ENCODE measurements around the gene CATSPER2.

DNA sequence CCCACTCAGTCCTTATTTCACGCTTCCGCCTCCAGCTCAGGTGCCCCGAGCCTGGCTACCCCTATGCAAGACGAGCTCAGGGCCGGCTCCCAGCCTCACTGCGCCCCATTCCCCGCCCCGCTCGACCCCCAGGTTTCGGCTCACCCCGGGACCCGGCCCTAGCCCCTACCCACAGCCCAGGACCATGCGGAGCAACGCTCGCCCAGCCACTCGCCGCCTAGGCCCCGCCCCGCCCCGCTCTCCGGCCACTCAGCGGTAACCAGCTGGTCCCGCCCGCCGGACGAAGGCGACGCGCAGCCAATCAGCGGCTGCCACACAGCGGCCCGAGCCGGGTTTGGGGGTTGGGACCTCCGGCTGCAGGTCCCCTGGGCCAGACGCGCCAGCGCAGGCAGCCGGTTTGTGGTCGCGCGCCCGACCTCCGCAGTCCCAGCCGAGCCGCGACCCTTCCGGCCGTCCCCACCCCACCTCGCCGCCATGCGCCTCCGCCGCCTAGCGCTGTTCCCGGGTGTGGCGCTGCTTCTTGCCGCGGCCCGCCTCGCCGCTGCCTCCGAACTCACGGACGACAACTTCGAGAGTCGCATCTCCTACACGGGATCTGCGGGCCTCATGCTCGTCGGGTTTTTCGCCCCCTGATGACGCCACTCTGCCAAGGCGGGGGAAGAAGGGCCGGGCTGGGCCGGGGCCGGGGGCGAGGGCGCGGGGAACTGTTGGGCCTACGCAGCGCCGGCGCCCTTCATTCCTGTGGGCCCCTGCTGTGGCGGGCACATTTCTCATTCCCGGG, at the start of gene CATSPER2:
- TF ChIP-seq, protein P1, sequence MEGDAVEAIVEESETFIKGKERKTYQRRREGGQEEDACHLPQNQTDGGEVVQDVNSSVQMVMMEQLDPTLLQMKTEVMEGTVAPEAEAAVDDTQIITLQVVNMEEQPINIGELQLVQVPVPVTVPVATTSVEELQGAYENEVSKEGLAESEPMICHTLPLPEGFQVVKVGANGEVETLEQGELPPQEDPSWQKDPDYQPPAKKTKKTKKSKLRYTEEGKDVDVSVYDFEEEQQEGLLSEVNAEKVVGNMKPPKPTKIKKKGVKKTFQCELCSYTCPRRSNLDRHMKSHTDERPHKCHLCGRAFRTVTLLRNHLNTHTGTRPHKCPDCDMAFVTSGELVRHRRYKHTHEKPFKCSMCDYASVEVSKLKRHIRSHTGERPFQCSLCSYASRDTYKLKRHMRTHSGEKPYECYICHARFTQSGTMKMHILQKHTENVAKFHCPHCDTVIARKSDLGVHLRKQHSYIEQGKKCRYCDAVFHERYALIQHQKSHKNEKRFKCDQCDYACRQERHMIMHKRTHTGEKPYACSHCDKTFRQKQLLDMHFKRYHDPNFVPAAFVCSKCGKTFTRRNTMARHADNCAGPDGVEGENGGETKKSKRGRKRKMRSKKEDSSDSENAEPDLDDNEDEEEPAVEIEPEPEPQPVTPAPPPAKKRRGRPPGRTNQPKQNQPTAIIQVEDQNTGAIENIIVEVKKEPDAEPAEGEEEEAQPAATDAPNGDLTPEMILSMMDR (conservative IDR thresholded peaks at IDR 0.05; ENCODE audit: low read length): no peak
- no peak for TF ChIP-seq EZH2phosphoT487 (IDR thresholded peaks at IDR 0.05; ENCODE audit: borderline replicate concordance, low read depth, low read length)

Data from OCI-LY7 (cell line).